Panc1 (cell line): ENCODE results near the gene GLIS1. TPM values are rescaled to one million over a fixed set of nuclear protein-coding genes. Genes with fewer than 3 reads are reported as not detected.

Experiments
- ATAC-seq: fragments of 200-7000 bp; cut with Tn5 transposase; 2 replicates; pipeline ENCODE4 v1.9.1; 2020; ENCODE audit warnings: mild to moderate bottlenecking, moderate library complexity
- BruUV-seq: library from RNA; stranded (reverse); fragments of 400-500 nt; replicated peaks from 2 replicates; lab custom pipeline; 2021; lab: Mats Ljungman, UMichigan
- CTCF ChIA-PET: fragments of 300-600 bp; sonication (Branson Sonifier 250); formaldehyde crosslinking; loops from one replicate; lab custom pipeline; 2022; ENCODE audit warnings: antibody characterized with exemption; lab: Charles Lee
- POLR2A ChIA-PET: fragments of 300-600 bp; sonication (Branson Sonifier 250); formaldehyde crosslinking; loops from one replicate; lab custom pipeline; 2022; ENCODE audit warnings: antibody characterized with exemption; lab: Charles Lee
- DNase-seq: peaks from one replicate; pipeline ENCODE4 v3.0.0-alpha.2; 2010; ENCODE audit warnings: low read depth, low spot score
- H3K27ac ChIP-seq: 2 replicates; pipeline ENCODE4 v1.5.1; 2011; ENCODE audit warnings: mild to moderate bottlenecking, low read length, inconsistent platforms
- H3K27me3 ChIP-seq: fragments of 200-500 bp; sonication (Bioruptor generic); 2 replicates; pipeline ENCODE4 v1.6.0; 2014; ENCODE audit warnings: low read length, inconsistent platforms; ENCODE audit not compliant: control insufficient read depth, insufficient read depth
- H3K36me3 ChIP-seq: fragments of 200-500 bp; sonication (Bioruptor generic); 2 replicates; pipeline ENCODE4 v1.5.1; 2014; ENCODE audit warnings: inconsistent platforms, mild to moderate bottlenecking, low read length, moderate library complexity; ENCODE audit not compliant: control insufficient read depth, insufficient read depth
- H3K4me1 ChIP-seq: 2 replicates; pipeline ENCODE4 v1.5.1; 2011; ENCODE audit warnings: inconsistent platforms, mild to moderate bottlenecking, low read length, moderate library complexity; ENCODE audit not compliant: control insufficient read depth, insufficient read depth
- H3K4me3 ChIP-seq, 2 experiments: 2 replicates each; pipeline ENCODE4 v1.5.1; 2011 to 2012; ENCODE audit warnings: low read depth in 2 of 2, low read length in 2 of 2, mild to moderate bottlenecking in 2 of 2, inconsistent platforms in 1 of 2, moderate library complexity in 1 of 2
- H3K9me3 ChIP-seq: fragments of 200-500 bp; sonication (Bioruptor generic); 2 replicates; pipeline ENCODE4 v1.5.1; 2014; ENCODE audit warnings: low read depth, mild to moderate bottlenecking, inconsistent platforms, low read length, moderate library complexity; ENCODE audit not compliant: control insufficient read depth, insufficient read depth
- CTCF ChIP-seq: fragments of 450-650 bp; IDR thresholded peaks from 2 replicates; pipeline ENCODE4 v1.5.1; 2017; ENCODE audit warnings: mild to moderate bottlenecking
- POLR2AphosphoS5 ChIP-seq: IDR thresholded peaks from 2 replicates; pipeline ENCODE4 v1.6.1; 2012; ENCODE audit warnings: mild to moderate bottlenecking, low read depth, low read length, moderate library complexity
- REST ChIP-seq, 2 experiments: IDR thresholded peaks; 2 replicates each; pipeline ENCODE4 v1.6.1; 2011 to 2012; ENCODE audit warnings: low read depth in 2 of 2, control low read depth in 1 of 2, low read length in 1 of 2, mild to moderate bottlenecking in 1 of 2, moderate library complexity in 1 of 2; ENCODE audit not compliant: insufficient read depth in 1 of 2
- SIN3A ChIP-seq: IDR thresholded peaks from 2 replicates; pipeline ENCODE4 v1.6.1; 2012; ENCODE audit warnings: low read depth, mild to moderate bottlenecking, low read length, moderate library complexity, borderline replicate concordance; ENCODE audit not compliant: insufficient read depth
- TCF7L2 ChIP-seq: IDR thresholded peaks from 2 replicates; pipeline ENCODE4 v1.6.1; 2011; ENCODE audit warnings: mild to moderate bottlenecking, low read depth, low read length, inconsistent platforms
- in situ Hi-C: cut with HindIII; loops from 2 replicates; pipeline ENCODE4 v1.10.0; 2016; ENCODE audit warnings: low sequenced_read_pairs, low pct_unique_long_range_greater_than_20kb
- intact Hi-C: fragments of 100-400 bp; cut with micrococcal nuclease; formaldehyde crosslinking; loops from one replicate; pipeline ENCODE4 v1.10.0; 2022; ENCODE audit not compliant: unreplicated experiment
- total RNA-seq: library from RNA; stranded (reverse); gene quantifications from one replicate; pipeline ENCODE4 v1.2.1, GENCODE V29; 2021; ENCODE audit not compliant: unreplicated experiment

GLIS1 gene
- total RNA-seq, 1 experiment from 2014 or later = 0.28 TPM

GRCh38 chr1:53543778-53544695 is 194.9 kb downstream of the GLIS1 start:
- DNase-seq (no peak), ATAC-seq (no peak)
- ChIA-PET POLR2A (no interaction called here), CTCF (no interaction called here)
- TF ChIP-seq REST (IDR thresholded peaks at IDR 0.05; ENCODE audit: insufficient read depth in 1 of 2, low read depth in 2 of 2, low read length in 1 of 2) = no peak
- no peak for TF ChIP-seq TCF7L2
- TF ChIP-seq SIN3A = no peak
- TF ChIP-seq CTCF = no peak
- TF ChIP-seq POLR2AphosphoS5 = no peak
- Histone ChIP-seq H3K4me3 (no peak overlapping the region), H3K36me3 (no peaks in the 10 kb centered on the region), H3K27me3 (no peaks in the 10 kb centered on the region), H3K4me1 (no peaks in the 10 kb centered on the region), H3K27ac (no peak overlapping the region), H3K9me3 (no peaks in the 10 kb centered on the region)
- no TSS peak for BruUV-seq
- intact Hi-C loops (no loop called here), in situ Hi-C loops (no loop called here)

DNA sequence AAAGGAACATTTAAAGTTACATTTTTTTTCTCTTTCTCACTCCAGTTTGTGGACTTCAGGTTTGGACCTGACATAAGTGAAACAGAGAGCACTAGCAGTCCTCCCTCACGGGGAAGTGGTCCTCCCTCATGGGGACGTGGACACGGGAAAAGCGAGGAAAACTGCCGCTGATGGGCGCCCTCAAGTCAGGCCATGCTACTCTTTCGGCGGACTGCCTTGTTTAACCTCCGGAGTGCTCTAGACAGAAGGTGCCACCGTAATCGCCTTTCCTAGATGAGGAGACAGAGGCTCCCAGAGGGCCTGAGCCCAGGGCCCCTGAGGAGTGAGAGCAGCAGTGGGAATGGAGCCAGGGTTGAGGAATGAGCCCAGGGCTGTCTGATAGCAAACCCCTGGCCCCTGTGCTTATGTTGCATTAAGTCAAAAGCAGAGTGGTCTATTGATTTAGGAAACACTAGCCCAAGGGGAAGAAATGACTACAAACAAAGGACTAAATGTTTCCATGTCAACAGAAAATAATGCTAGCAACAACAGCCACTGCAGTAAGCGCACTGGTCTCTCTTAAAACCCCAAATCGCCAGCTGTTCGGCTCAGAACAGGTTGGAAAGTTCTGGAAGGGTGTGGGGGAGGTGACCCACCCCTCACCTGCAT is 195.7 kb downstream of the GLIS1 start:
- Histone ChIP-seq H3K27ac (no peak overlapping the region), H3K4me1 (no peaks in the 10 kb centered on the region), H3K27me3 (no peaks in the 10 kb centered on the region), H3K36me3 (no peaks in the 10 kb centered on the region), H3K9me3 (no peaks in the 10 kb centered on the region), H3K4me3 (no peak overlapping the region)
- intact Hi-C loops = no loop called here
- TF ChIP-seq SIN3A (no peak), POLR2AphosphoS5 (no peak), CTCF (no peak), REST (IDR thresholded peaks at IDR 0.05; ENCODE audit: insufficient read depth in 1 of 2, low read depth in 2 of 2, low read length in 1 of 2) (no peak), TCF7L2 (no peak)
- DNase-seq (no peak), ATAC-seq (no peak)
- ChIA-PET CTCF (no interaction called here), POLR2A (no interaction called here)
- in situ Hi-C loops = no loop called here
- no TSS peak for BruUV-seq
